Thyroid gland (tissue), 4 donors: ENCODE data around the gene APOL5. TPM values are rescaled to one million over a fixed set of nuclear protein-coding genes. Genes with fewer than 3 reads are reported as not detected.

ENCODE experiments used
- DNase-seq, 2 donors: peaks; one replicate each; pipeline ENCODE4 v3.0.0-alpha.2; 2019
- H3K27ac ChIP-seq, 3 donors: fragments of 200-600 bp; sonication (generic); 1 replicate in 2 of 3; 2 replicates in 1 of 3; pipeline ENCODE4 v1.5.1; 2016 to 2019; ENCODE audit warnings: mild to moderate bottlenecking in 1 of 3, moderate library complexity in 1 of 3
- H3K27me3 ChIP-seq: fragments of 200-600 bp; sonication (generic); one replicate; pipeline ENCODE4 v1.5.1; 2019
- H3K36me3 ChIP-seq, 2 donors: fragments of 200-600 bp; sonication (generic); one replicate each; pipeline ENCODE4 v1.5.1; 2016 to 2019
- H3K4me1 ChIP-seq, 2 donors: fragments of 200-600 bp; sonication (generic); one replicate each; pipeline ENCODE4 v1.5.1; 2017 to 2019
- H3K4me3 ChIP-seq, 3 donors: fragments of 200-600 bp; sonication (generic); replicated peaks in 1 of 3; 1 replicate in 2 of 3; 2 replicates in 1 of 3; pipeline ENCODE4 v1.5.1; 2016; ENCODE audit warnings: mild to moderate bottlenecking in 1 of 3
- H3K9me3 ChIP-seq: fragments of 200-600 bp; sonication (generic); one replicate; pipeline ENCODE4 v1.5.1; 2017
- POLR2A ChIP-seq, 2 donors: fragments of 450-650 bp; IDR thresholded peaks; one replicate each; pipeline ENCODE4 v1.6.1; 2017; ENCODE audit warnings: antibody characterized with exemption in 2 of 2, mild to moderate bottlenecking in 2 of 2, moderate library complexity in 1 of 2
- WGBS, 2 donors: methylation state at CpG; one replicate each; pipeline ENCODE4 v1.1.5; 2017; 5-methylcytosine and 5-hydroxymethylcytosine counted together
- intact Hi-C: fragments of 100-400 bp; cut with DNase I; formaldehyde crosslinking; loops from one replicate; pipeline ENCODE4 v1.15.1; 2023
- total RNA-seq, 4 donors: library from RNA; depleted of rRNA; stranded (reverse); fragments of >200 nt; gene quantifications; one replicate each; pipeline ENCODE4 v1.2.3, GENCODE V29; 2016
- TF ChIP-seq, protein P1 (sequence below), 6 experiments: fragments of 200-600 bp in 3 of 6; fragments of 450-650 bp in 3 of 6; sonication (generic) in 3 of 6; IDR thresholded peaks; one replicate each; pipeline ENCODE4 v1.5.1; 2016 to 2019; ENCODE audit warnings: antibody characterized with exemption in 6 of 6, mild to moderate bottlenecking in 2 of 6, inconsistent platforms in 1 of 6, moderate library complexity in 1 of 6

APOL5 gene
- total RNA-seq, 4 donors from 2014 or later, result not detected

DNA sequence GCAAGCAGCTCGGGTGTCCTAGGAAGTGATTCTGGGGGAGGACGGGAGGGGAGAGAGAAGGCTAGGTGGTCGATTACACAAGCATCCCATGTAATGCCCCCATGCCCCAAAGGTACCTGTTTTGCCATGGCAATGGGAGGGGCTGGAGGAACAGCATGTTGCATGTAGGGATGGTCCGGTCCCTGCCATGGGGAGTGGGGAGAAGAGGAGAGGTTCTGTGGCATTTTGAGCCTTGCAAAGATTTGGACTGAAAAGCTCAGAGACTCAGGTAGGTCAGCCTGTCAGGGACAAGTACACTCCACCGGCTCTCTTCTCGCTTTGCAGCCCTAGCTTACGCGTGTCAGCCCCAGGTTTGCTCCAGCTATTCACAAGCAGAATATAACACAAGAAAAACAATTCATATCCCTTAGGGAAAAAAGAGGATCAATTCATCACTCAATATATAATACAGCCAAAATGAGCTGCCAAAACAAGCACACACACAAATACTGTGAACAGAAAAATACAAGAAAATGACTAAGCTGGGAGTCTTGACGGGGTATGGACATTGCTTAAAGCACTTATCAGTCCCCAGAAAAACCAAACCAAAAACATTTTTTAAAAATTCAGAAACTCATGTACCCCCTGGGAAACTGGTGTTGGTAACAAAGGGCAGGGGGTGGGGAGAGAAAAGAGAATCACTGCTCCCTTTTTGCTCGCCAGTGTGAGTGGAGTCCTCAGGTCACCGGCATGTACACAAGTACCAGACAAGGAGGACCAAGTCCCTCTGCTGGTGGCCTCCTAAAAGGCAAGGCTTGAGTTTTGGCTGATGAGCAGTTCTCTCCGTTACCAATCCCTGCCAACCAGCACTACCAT is 21.6 kb downstream of the APOL5 start:
- DNase-seq, result peak; percentile 23 to 28
- 84 to 86% methylated on average over 12 of the region's 12 CpGs for WGBS, 2 donors
- TF ChIP-seq, protein P1, sequence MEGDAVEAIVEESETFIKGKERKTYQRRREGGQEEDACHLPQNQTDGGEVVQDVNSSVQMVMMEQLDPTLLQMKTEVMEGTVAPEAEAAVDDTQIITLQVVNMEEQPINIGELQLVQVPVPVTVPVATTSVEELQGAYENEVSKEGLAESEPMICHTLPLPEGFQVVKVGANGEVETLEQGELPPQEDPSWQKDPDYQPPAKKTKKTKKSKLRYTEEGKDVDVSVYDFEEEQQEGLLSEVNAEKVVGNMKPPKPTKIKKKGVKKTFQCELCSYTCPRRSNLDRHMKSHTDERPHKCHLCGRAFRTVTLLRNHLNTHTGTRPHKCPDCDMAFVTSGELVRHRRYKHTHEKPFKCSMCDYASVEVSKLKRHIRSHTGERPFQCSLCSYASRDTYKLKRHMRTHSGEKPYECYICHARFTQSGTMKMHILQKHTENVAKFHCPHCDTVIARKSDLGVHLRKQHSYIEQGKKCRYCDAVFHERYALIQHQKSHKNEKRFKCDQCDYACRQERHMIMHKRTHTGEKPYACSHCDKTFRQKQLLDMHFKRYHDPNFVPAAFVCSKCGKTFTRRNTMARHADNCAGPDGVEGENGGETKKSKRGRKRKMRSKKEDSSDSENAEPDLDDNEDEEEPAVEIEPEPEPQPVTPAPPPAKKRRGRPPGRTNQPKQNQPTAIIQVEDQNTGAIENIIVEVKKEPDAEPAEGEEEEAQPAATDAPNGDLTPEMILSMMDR (IDR thresholded peaks at IDR 0.05), result peak in 3 of 6 experiments; percentile 16 to 36 (median 30)
- no peak for TF ChIP-seq POLR2A (IDR thresholded peaks at IDR 0.05)
- Histone ChIP-seq H3K9me3 (no peaks in the 10 kb centered on the region), H3K4me1 (no peaks in the 10 kb centered on the region), H3K4me3 (no peak overlapping the region), H3K36me3 (peaks cover 0 to 11% of the 10 kb centered on the region in 2 donors), H3K27me3 (no peaks in the 10 kb centered on the region), H3K27ac (no peak overlapping the region)
- intact Hi-C loops, result no loop called here

DNA sequence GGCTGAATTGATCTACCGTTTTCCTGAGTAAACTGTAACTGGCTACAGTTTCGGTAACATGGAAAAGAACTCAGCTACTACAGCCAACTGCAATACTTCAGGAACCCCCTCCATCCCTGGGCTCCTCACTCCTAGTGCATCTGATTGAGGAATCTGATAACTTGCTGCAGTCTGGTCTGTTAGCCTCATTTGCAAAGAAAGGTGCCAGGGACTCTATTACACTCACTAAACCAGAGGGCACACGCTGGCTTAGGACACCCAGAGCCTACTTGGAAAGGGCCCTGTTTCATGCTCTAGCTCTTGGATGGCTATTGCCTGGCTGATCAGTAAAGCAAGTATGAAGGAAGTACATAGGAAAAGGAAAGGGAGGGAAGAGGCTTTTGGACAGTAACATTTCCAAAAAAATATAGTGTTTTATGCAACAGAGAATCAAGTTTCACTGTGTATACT is 22.3 kb downstream of the APOL5 start:
- Histone ChIP-seq H3K27ac (no peak overlapping the region), H3K4me1 (no peaks in the 10 kb centered on the region), H3K9me3 (no peaks in the 10 kb centered on the region), H3K4me3 (no peak overlapping the region), H3K27me3 (no peaks in the 10 kb centered on the region), H3K36me3 (peaks cover 0 to 11% of the 10 kb centered on the region in 2 donors)
- WGBS, 2 donors, result 59 to 70% methylated on average over 3 of the region's 3 CpGs
- intact Hi-C loops, result no loop called here
- DNase-seq, result no peak
- TF ChIP-seq, protein P1 (IDR thresholded peaks at IDR 0.05), result no peak
- TF ChIP-seq POLR2A (IDR thresholded peaks at IDR 0.05), result no peak

DNA sequence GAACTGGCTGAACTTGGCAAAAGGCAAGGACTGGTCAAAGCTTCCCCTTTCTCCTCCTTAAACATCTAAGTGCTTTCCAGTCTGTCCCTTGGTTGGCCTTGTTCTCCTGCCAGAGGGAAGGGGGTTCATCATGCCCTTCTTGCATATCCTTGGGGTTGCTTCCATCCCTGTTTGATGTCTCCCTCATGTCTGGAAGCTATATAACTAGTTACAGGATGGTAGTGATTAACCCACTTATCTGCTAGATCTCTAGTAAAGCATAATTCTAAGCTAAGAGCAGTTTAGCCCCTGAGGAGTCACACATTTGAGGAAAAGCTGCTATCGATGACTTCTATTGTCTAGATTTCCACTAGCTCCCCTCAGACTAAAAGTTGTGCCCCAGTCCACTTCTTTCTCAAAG is 22.9 kb downstream of the APOL5 start:
- intact Hi-C loops, result no loop called here
- no peaks in the 10 kb centered on the region for H3K27me3 ChIP-seq
- no peaks in the 10 kb centered on the region for H3K4me1 ChIP-seq
- WGBS, 2 donors, result 74 to 85% methylated on average over 1 of the region's 1 CpG
- H3K4me3 ChIP-seq, result no peak overlapping the region
- H3K9me3 ChIP-seq, result no peaks in the 10 kb centered on the region
- no peak for DNase-seq
- TF ChIP-seq, protein P1 (IDR thresholded peaks at IDR 0.05), result no peak
- peaks cover 0 to 11% of the 10 kb centered on the region in 2 donors for H3K36me3 ChIP-seq
- H3K27ac ChIP-seq, result no peak overlapping the region

DNA sequence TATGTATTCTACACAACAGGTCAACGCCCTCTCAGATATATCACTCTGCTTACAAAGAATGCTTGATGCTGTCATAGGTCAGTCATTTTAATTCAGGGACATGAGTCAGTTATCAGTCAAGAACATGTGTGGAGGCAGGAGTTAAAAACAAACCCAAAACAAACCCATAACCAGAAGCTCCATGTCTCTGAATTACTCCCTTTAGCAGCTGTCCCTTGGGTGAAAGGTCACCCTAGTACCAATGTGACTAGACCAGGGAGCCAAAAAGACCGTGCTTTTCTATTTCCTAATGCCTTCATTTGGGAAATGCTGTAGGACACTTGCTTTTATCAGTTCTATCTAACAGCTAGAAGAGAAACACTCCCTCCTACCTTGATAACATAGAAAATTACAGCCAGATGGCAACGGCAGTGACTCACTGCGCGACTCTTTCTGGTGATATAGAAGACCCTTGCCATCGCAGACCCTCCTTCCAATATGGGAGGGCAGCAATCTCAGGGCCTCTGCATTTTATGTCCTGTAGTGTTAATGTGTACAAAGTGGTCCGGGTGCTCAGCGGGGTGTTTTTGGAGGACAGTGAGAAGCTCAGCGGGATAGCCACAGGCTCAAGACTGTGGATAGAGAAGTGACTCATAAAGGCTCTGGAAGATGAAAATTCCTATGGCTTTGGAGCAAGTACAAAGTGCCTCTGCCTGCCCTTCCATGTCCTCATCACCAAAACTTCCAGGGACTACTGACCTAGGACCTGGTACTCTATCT is 24.8 kb downstream of the APOL5 start:
- no peak overlapping the region for H3K27ac ChIP-seq
- TF ChIP-seq, protein P1 (IDR thresholded peaks at IDR 0.05), result no peak
- no peak for TF ChIP-seq POLR2A (IDR thresholded peaks at IDR 0.05)
- H3K36me3 ChIP-seq, result peaks cover 0 to 11% of the 10 kb centered on the region in 2 donors
- no peak for DNase-seq
- no peak overlapping the region for H3K4me3 ChIP-seq
- H3K9me3 ChIP-seq, result no peaks in the 10 kb centered on the region
- peaks cover under 1 to 8% of the 10 kb centered on the region in 2 donors for H3K4me1 ChIP-seq
- 91 to 93% methylated on average over 9 of the region's 9 CpGs for WGBS, 2 donors
- intact Hi-C loops, result no loop called here
- no peaks in the 10 kb centered on the region for H3K27me3 ChIP-seq
